MM.1S (cell line): ENCODE measurements around the gene MTCL1.

Experiments
- EZH2 ChIP-seq: fragments of 300-600 bp; sonication (generic); optimal IDR thresholded peaks from 2 replicates; pipeline ENCODE3; 2017; ENCODE audit warnings: low read depth, mild to moderate bottlenecking, antibody characterized with exemption, low read length, mixed read lengths
- EZH2phosphoT487 ChIP-seq: fragments of 300-600 bp; sonication (generic); IDR thresholded peaks from 2 replicates; pipeline ENCODE4 v1.6.1; 2018; ENCODE audit warnings: antibody characterized with exemption, low read length
- TF ChIP-seq, protein P1 (sequence below): fragments of 300-600 bp; sonication (generic); IDR thresholded peaks from 2 replicates; pipeline ENCODE4 v1.5.1; 2016; ENCODE audit warnings: antibody characterized with exemption, low read length, mixed read lengths

- TF ChIP-seq EZH2 (no peak), EZH2phosphoT487 (no peak)
- TF ChIP-seq, protein P1, sequence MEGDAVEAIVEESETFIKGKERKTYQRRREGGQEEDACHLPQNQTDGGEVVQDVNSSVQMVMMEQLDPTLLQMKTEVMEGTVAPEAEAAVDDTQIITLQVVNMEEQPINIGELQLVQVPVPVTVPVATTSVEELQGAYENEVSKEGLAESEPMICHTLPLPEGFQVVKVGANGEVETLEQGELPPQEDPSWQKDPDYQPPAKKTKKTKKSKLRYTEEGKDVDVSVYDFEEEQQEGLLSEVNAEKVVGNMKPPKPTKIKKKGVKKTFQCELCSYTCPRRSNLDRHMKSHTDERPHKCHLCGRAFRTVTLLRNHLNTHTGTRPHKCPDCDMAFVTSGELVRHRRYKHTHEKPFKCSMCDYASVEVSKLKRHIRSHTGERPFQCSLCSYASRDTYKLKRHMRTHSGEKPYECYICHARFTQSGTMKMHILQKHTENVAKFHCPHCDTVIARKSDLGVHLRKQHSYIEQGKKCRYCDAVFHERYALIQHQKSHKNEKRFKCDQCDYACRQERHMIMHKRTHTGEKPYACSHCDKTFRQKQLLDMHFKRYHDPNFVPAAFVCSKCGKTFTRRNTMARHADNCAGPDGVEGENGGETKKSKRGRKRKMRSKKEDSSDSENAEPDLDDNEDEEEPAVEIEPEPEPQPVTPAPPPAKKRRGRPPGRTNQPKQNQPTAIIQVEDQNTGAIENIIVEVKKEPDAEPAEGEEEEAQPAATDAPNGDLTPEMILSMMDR: no peak
These were observed 55.6 kb downstream of the MTCL1 start for GRCh38 chr18:8760984-8761383.
